ENCODE results near the gene MEPE. TPM values are rescaled to one million over a fixed set of nuclear protein-coding genes. Genes with fewer than 3 reads are reported as not detected.

MEPE gene
- total RNA-seq, 2 experiments from 2014 or later = not detected

- Histone ChIP-seq H2AFZ (ENCODE audit: low read length) (no peak overlapping the region), H3K79me2 (ENCODE audit: insufficient read depth, low read depth, low read length) (no peaks in the 10 kb centered on the region), H3K4me3 (ENCODE audit: low read depth, low read length, poor library complexity, severe bottlenecking) (no peak overlapping the region), H3K9me3 (ENCODE audit: low read length) (no peaks in the 10 kb centered on the region), H3K4me1 (ENCODE audit: insufficient read depth, low read length, poor library complexity, severe bottlenecking) (no peaks in the 10 kb centered on the region), H3K27ac (ENCODE audit: low read depth, low read length, poor library complexity, severe bottlenecking) (no peak overlapping the region), H4K20me1 (ENCODE audit: insufficient read depth, low read length) (no peaks in the 10 kb centered on the region), H3K4me2 (ENCODE audit: low read length) (no peak overlapping the region), H3K36me3 (ENCODE audit: insufficient read depth, low read length) (no peaks in the 10 kb centered on the region), H3K9me2 (ENCODE audit: insufficient read depth, low read length) (no peaks in the 10 kb centered on the region)
- no peak for DNase-seq (ENCODE audit: low spot score)
- BruUV-seq (replicated peaks) = no TSS peak
- no peak for TF ChIP-seq EZH2phosphoT487 (IDR thresholded peaks at IDR 0.05; ENCODE audit: borderline replicate concordance, low read depth, low read length)
- TF ChIP-seq, protein P1, sequence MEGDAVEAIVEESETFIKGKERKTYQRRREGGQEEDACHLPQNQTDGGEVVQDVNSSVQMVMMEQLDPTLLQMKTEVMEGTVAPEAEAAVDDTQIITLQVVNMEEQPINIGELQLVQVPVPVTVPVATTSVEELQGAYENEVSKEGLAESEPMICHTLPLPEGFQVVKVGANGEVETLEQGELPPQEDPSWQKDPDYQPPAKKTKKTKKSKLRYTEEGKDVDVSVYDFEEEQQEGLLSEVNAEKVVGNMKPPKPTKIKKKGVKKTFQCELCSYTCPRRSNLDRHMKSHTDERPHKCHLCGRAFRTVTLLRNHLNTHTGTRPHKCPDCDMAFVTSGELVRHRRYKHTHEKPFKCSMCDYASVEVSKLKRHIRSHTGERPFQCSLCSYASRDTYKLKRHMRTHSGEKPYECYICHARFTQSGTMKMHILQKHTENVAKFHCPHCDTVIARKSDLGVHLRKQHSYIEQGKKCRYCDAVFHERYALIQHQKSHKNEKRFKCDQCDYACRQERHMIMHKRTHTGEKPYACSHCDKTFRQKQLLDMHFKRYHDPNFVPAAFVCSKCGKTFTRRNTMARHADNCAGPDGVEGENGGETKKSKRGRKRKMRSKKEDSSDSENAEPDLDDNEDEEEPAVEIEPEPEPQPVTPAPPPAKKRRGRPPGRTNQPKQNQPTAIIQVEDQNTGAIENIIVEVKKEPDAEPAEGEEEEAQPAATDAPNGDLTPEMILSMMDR (conservative IDR thresholded peaks at IDR 0.05; ENCODE audit: low read length) = no peak
- CTCF ChIA-PET (ENCODE audit: unreplicated experiment) = no interaction called here
- intact Hi-C loops (cut with micrococcal nuclease; ENCODE audit: unreplicated experiment) = no loop called here
- POLR2A ChIA-PET = no interaction called here
Measured at GRCh38 chr4:87811977-87812376, 20.8 kb upstream of the MEPE start.

DNA sequence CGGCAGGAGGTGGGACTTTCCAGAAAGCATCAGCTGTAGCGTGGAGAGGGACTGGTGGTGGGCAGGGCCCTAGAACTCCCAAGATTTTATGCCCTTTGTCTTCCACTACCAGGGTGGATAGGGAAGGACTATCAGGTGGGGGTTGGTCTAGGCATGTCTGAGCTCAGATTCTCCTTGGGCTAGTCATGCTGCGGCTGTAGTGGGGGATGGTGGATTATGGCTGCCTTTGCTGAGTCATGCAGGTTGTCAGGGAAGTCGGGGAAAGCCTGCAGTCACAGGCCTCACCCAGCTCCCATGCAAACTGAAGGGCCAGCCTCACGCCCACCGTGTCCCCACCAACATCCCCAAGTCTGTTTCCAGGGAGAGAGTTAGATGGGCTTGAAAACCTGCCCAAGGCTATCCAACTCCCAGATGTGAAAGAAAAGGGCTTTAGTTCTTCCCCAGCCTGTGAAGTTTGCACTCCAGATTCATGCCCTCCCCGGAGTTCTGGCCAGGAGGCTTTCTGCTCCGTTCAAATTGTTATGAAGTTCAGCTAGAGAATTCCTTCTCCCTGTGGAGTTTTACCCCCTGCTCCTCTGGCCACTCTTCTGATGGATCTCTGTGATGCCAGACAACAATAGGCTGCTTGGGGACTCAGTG, 13.4 kb upstream of the MEPE start:
- CTCF ChIA-PET (ENCODE audit: unreplicated experiment) = no interaction called here
- POLR2A ChIA-PET = interaction anchor here (1.5 kb wide), 1 partner anchor 10 kb away, joined by 6 read pairs; no protein-coding TSS in a partner anchor
- no peak overlapping the region for H3K4me2 ChIP-seq (ENCODE audit: low read length)

GRCh38 chr4:87823200-87823599, 9.6 kb upstream of the MEPE start:
- H3K27ac ChIP-seq (ENCODE audit: low read depth, low read length, poor library complexity, severe bottlenecking) = no peak overlapping the region
- DNase-seq (ENCODE audit: low spot score) = no peak
- H3K9me2 ChIP-seq (ENCODE audit: insufficient read depth, low read length) = no peaks in the 10 kb centered on the region
- no peaks in the 10 kb centered on the region for H3K36me3 ChIP-seq (ENCODE audit: insufficient read depth, low read length)
- H3K9me3 ChIP-seq (ENCODE audit: low read length) = no peaks in the 10 kb centered on the region
- H3K4me3 ChIP-seq (ENCODE audit: low read depth, low read length, poor library complexity, severe bottlenecking) = no peak overlapping the region
- no peak overlapping the region for H2AFZ ChIP-seq (ENCODE audit: low read length)
- intact Hi-C loops (cut with micrococcal nuclease; ENCODE audit: unreplicated experiment) = no loop called here
- BruUV-seq (replicated peaks) = no TSS peak
- H3K4me2 ChIP-seq (ENCODE audit: low read length) = no peak overlapping the region
- H3K79me2 ChIP-seq (ENCODE audit: insufficient read depth, low read depth, low read length) = no peaks in the 10 kb centered on the region
- ChIA-PET CTCF (ENCODE audit: unreplicated experiment) (no interaction called here), POLR2A (no interaction called here)
- H4K20me1 ChIP-seq (ENCODE audit: insufficient read depth, low read length) = no peaks in the 10 kb centered on the region
- H3K4me1 ChIP-seq (ENCODE audit: insufficient read depth, low read length, poor library complexity, severe bottlenecking) = no peaks in the 10 kb centered on the region
- TF ChIP-seq EZH2phosphoT487 (IDR thresholded peaks at IDR 0.05; ENCODE audit: borderline replicate concordance, low read depth, low read length) = no peak
- TF ChIP-seq, protein P1 (conservative IDR thresholded peaks at IDR 0.05; ENCODE audit: low read length) = no peak

More for the DNA sequence above, 13.4 kb upstream of the MEPE start:
- BruUV-seq (replicated peaks) = no TSS peak
- no peak overlapping the region for H2AFZ ChIP-seq (ENCODE audit: low read length)
- no peaks in the 10 kb centered on the region for H3K4me1 ChIP-seq (ENCODE audit: insufficient read depth, low read length, poor library complexity, severe bottlenecking)
- no peak overlapping the region for H3K27ac ChIP-seq (ENCODE audit: low read depth, low read length, poor library complexity, severe bottlenecking)
- DNase-seq (ENCODE audit: low spot score) = no peak
- no peaks in the 10 kb centered on the region for H3K36me3 ChIP-seq (ENCODE audit: insufficient read depth, low read length)
- H4K20me1 ChIP-seq (ENCODE audit: insufficient read depth, low read length) = no peaks in the 10 kb centered on the region
- no peaks in the 10 kb centered on the region for H3K9me2 ChIP-seq (ENCODE audit: insufficient read depth, low read length)
- no peaks in the 10 kb centered on the region for H3K9me3 ChIP-seq (ENCODE audit: low read length)
- no peak overlapping the region for H3K4me3 ChIP-seq (ENCODE audit: low read depth, low read length, poor library complexity, severe bottlenecking)
- intact Hi-C loops (cut with micrococcal nuclease; ENCODE audit: unreplicated experiment) = no loop called here
- no peaks in the 10 kb centered on the region for H3K79me2 ChIP-seq (ENCODE audit: insufficient read depth, low read depth, low read length)
- no peak for TF ChIP-seq EZH2phosphoT487 (IDR thresholded peaks at IDR 0.05; ENCODE audit: borderline replicate concordance, low read depth, low read length)
- TF ChIP-seq, protein P1 (conservative IDR thresholded peaks at IDR 0.05; ENCODE audit: low read length) = no peak
